IMR-90 (cell line): ENCODE measurements around the gene HS3ST2. TPM values are rescaled to one million over a fixed set of nuclear protein-coding genes. Genes with fewer than 3 reads are reported as not detected.

ENCODE experiments used
- ATAC-seq: fragments of 200-7000 bp; cut with Tn5 transposase; 2 replicates; pipeline ENCODE4 v1.9.1; 2020; ENCODE audit warnings: low read depth, mild to moderate bottlenecking, moderate library complexity
- BruUV-seq: library from RNA; stranded (reverse); fragments of 400-500 nt; replicated peaks from 2 replicates; lab custom pipeline; 2021; lab: Mats Ljungman, UMichigan
- CTCF ChIA-PET: fragments of 300-600 bp; formaldehyde crosslinking; extraction: SDS; loops from one replicate; lab custom pipeline; 2021; ENCODE audit warnings: antibody characterized with exemption; lab: Yijun Ruan, JAX
- POLR2A ChIA-PET: fragments of 300-600 bp; sonication (Branson Sonifier 250); formaldehyde crosslinking; loops from one replicate; lab custom pipeline; 2022; ENCODE audit warnings: antibody characterized with exemption; ENCODE audit not compliant: unreplicated experiment; lab: Charles Lee
- DNase-seq: peaks from one replicate; pipeline ENCODE4 v3.0.0; 2013
- H2AFZ ChIP-seq: replicated peaks from 2 replicates; pipeline ENCODE3; 2013; ENCODE audit warnings: low read length, mild to moderate bottlenecking; ENCODE audit not compliant: poor library complexity
- H2AK5ac ChIP-seq: 2 replicates; pipeline ENCODE4 v1.6.1; 2013; ENCODE audit warnings: low read depth, low read length, inconsistent platforms
- H2AK9ac ChIP-seq: replicated peaks from 2 replicates; pipeline ENCODE3; 2013; ENCODE audit warnings: mild to moderate bottlenecking, low read depth, low read length, moderate library complexity; ENCODE audit not compliant: poor library complexity
- H2BK120ac ChIP-seq: 2 replicates; pipeline ENCODE4 v1.6.1; 2013; ENCODE audit warnings: low read depth, low read length, inconsistent platforms
- H2BK15ac ChIP-seq: 3 replicates; pipeline ENCODE4 v1.6.1; 2013; ENCODE audit warnings: low read depth, low read length, inconsistent platforms
- H2BK20ac ChIP-seq: 2 replicates; pipeline ENCODE4 v1.6.1; 2013; ENCODE audit warnings: low read depth, mild to moderate bottlenecking, inconsistent platforms, low read length, moderate library complexity
- H2BK5ac ChIP-seq: 2 replicates; pipeline ENCODE4 v1.6.1; 2013; ENCODE audit warnings: mild to moderate bottlenecking, low read depth, low read length, inconsistent platforms; ENCODE audit not compliant: poor library complexity, severe bottlenecking
- H3K14ac ChIP-seq: replicated peaks from 2 replicates; pipeline ENCODE4 v1.6.1; 2013; ENCODE audit warnings: low read depth, low read length, inconsistent platforms
- H3K18ac ChIP-seq: 2 replicates; pipeline ENCODE4 v1.6.1; 2013; ENCODE audit warnings: low read depth, low read length, control low read depth
- H3K23ac ChIP-seq: 2 replicates; pipeline ENCODE4 v1.6.1; 2013; ENCODE audit warnings: low read depth, low read length, inconsistent platforms
- H3K27ac ChIP-seq: 2 replicates; pipeline ENCODE4 v1.5.1; 2013; ENCODE audit warnings: mild to moderate bottlenecking, control low read depth, low read length; ENCODE audit not compliant: insufficient read depth
- H3K27me3 ChIP-seq: 2 replicates; pipeline ENCODE4 v1.6.1; 2013; ENCODE audit warnings: low read length; ENCODE audit not compliant: control insufficient read depth, insufficient read depth
- H3K36me3 ChIP-seq: 2 replicates; pipeline ENCODE4 v1.6.1; 2013; ENCODE audit warnings: low read length, mixed read lengths; ENCODE audit not compliant: control insufficient read depth, insufficient read depth
- H3K4ac ChIP-seq: 2 replicates; pipeline ENCODE4 v1.6.1; 2013; ENCODE audit warnings: low read depth, low read length, inconsistent platforms
- H3K4me1 ChIP-seq: 2 replicates; pipeline ENCODE4 v1.6.1; 2013; ENCODE audit warnings: low read length, mixed read lengths; ENCODE audit not compliant: control insufficient read depth, insufficient read depth
- H3K4me2 ChIP-seq: 2 replicates; pipeline ENCODE4 v1.6.1; 2013; ENCODE audit warnings: low read depth, mild to moderate bottlenecking, control low read depth, low read length, moderate library complexity
- H3K4me3 ChIP-seq: 2 replicates; pipeline ENCODE4 v1.5.1; 2013; ENCODE audit warnings: low read depth, mild to moderate bottlenecking, control low read depth, low read length, moderate library complexity; ENCODE audit not compliant: insufficient read depth
- H3K56ac ChIP-seq: 2 replicates; pipeline ENCODE4 v1.6.1; 2013; ENCODE audit warnings: low read length, inconsistent platforms; ENCODE audit not compliant: insufficient read depth; ENCODE audit errors: extremely low read depth
- H3K79me1 ChIP-seq, 2 experiments: 2 replicates each; pipeline ENCODE4 v1.6.1; 2013; ENCODE audit warnings: low read length in 2 of 2, inconsistent platforms in 1 of 2, low read depth in 1 of 2
- H3K9ac ChIP-seq: 2 replicates; pipeline ENCODE4 v1.6.1; 2013; ENCODE audit warnings: low read depth, low read length, control low read depth
- H3K9me1 ChIP-seq: 2 replicates; pipeline ENCODE4 v1.6.1; 2013; ENCODE audit warnings: low read length, inconsistent platforms; ENCODE audit not compliant: insufficient read depth
- H3K9me3 ChIP-seq: 2 replicates; pipeline ENCODE4 v1.6.1; 2013; ENCODE audit warnings: low read length; ENCODE audit not compliant: control insufficient read depth, insufficient read depth
- H4K20me1 ChIP-seq: 2 replicates; pipeline ENCODE4 v1.6.1; 2013; ENCODE audit warnings: low read length, inconsistent platforms; ENCODE audit not compliant: insufficient read depth
- H4K5ac ChIP-seq: 2 replicates; pipeline ENCODE4 v1.6.1; 2013; ENCODE audit warnings: mild to moderate bottlenecking, low read depth, low read length, control low read depth
- H4K8ac ChIP-seq, 2 experiments: 2 replicates each; pipeline ENCODE4 v1.6.1; 2013; ENCODE audit warnings: low read depth in 2 of 2, low read length in 2 of 2, control low read depth in 1 of 2, inconsistent platforms in 1 of 2
- H4K91ac ChIP-seq: 2 replicates; pipeline ENCODE4 v1.6.1; 2013; ENCODE audit warnings: low read depth, low read length, inconsistent platforms; ENCODE audit not compliant: insufficient read depth
- MAZ ChIP-seq: IDR thresholded peaks from 2 replicates; pipeline ENCODE4 v1.6.1; 2012; ENCODE audit warnings: low read depth, mild to moderate bottlenecking, low read length, improper control_type of control experiment, moderate library complexity, borderline replicate concordance
- WGBS, 2 experiments: methylation state at CpG; one replicate each; pipeline versions ENCODE4 v1.1.5 to v1.1.7; 2013; ENCODE audit warnings: missing lambda C conversion rate in 2 of 2; ENCODE audit not compliant: insufficient read length in 1 of 2; ENCODE audit errors: extremely low coverage in 2 of 2; 5-methylcytosine and 5-hydroxymethylcytosine counted together
- dilution Hi-C: fragments of 300-500 bp; cut with HindIII; formaldehyde crosslinking; loops from one replicate; pipeline ENCODE4 v1.14.3; 2018; ENCODE audit warnings: low sequenced_read_pairs; ENCODE audit not compliant: unreplicated experiment
- in situ Hi-C: fragments of 300-500 bp; cut with MboI; formaldehyde crosslinking; loops from 3 replicates; pipeline ENCODE4 v1.14.3; 2019; ENCODE audit warnings: low sequenced_read_pairs, inconsistent platforms, mixed read lengths
- intact Hi-C: fragments of 100-400 bp; cut with micrococcal nuclease; formaldehyde crosslinking; loops from 2 replicates; pipeline ENCODE4 v1.10.0; 2022
- polyA plus RNA-seq, 3 experiments: library from polyadenylated mRNA; depleted of rRNA; stranded (reverse); fragments of >200 nt; gene quantifications; 2 replicates each; pipeline ENCODE4 v1.2.3, GENCODE V29; 2012; ENCODE audit warnings: low replicate concordance in 1 of 3
- total RNA-seq: library from RNA; depleted of rRNA; stranded (reverse); fragments of >200 nt; gene quantifications from 2 replicates; pipeline ENCODE4 v1.2.3, GENCODE V29; 2012

The HS3ST2 gene
- total and polyA plus RNA-seq, 2 of the 4 experiments (the other 2 are of a cell fraction): not detected

- intact Hi-C loops (no loop called here), in situ Hi-C loops (no loop called here), dilution Hi-C loops (no loop called here)
- no peak overlapping the region for H3K23ac ChIP-seq
- H3K56ac ChIP-seq: no peak overlapping the region
- no peaks in the 10 kb centered on the region for H3K9me3 ChIP-seq
- no peak overlapping the region for H3K18ac ChIP-seq
- ATAC-seq (no peak), DNase-seq (no peak)
- ChIA-PET CTCF (no interaction called here), POLR2A (no interaction called here)
- no peak overlapping the region for H4K91ac ChIP-seq
- H3K27ac ChIP-seq: no peak overlapping the region
- H2BK15ac ChIP-seq: no peak overlapping the region
- no peaks in the 10 kb centered on the region for H3K4me1 ChIP-seq
- H3K14ac ChIP-seq: no peak overlapping the region
- H3K4me3 ChIP-seq: no peak overlapping the region
- no peaks in the 10 kb centered on the region for H3K36me3 ChIP-seq
- no peak overlapping the region for H4K5ac ChIP-seq
- H3K4me2 ChIP-seq: no peak overlapping the region
- no peak overlapping the region for H3K9ac ChIP-seq
- no peak overlapping the region for H2BK120ac ChIP-seq
- no TSS peak for BruUV-seq
- H2AK9ac ChIP-seq: no peak overlapping the region
- WGBS, 2 experiments: no CpG with 5 or more reads among the region's 2 CpGs
- no peak overlapping the region for H3K4ac ChIP-seq
- H2AK5ac ChIP-seq: no peak overlapping the region
- no peaks in the 10 kb centered on the region for H3K79me1 ChIP-seq
- no peaks in the 10 kb centered on the region for H4K20me1 ChIP-seq
- H2BK5ac ChIP-seq: no peak overlapping the region
- no peak overlapping the region for H2BK20ac ChIP-seq
- H3K27me3 ChIP-seq: no peaks in the 10 kb centered on the region
- H4K8ac ChIP-seq: no peak overlapping the region
- no peaks in the 10 kb centered on the region for H3K9me1 ChIP-seq
- no peak overlapping the region for H2AFZ ChIP-seq
- TF ChIP-seq MAZ: no peak
Observed at GRCh38 chr16:22847690-22848089, 33.7 kb downstream of the HS3ST2 start.
